SHP77 treated with DMSO at 0.1 percent for 48 hours (cell line): Measurements from ENCODE around the gene RAB12.

Experiments used
- DNase-seq: peaks from one replicate; lab custom pipeline; 2025; lab: John Stamatoyannopoulos, UW

RAB12 gene

GRCh38 chr18:8685141-8685913 is 76.1 kb downstream of the RAB12 start:
- no peak for DNase-seq

- DNase-seq: no peak
Measured at GRCh38 chr18:8685914-8686216, 76.6 kb downstream of the RAB12 start.

- no peak for DNase-seq
Measured at GRCh38 chr18:8686611-8687010, 77.4 kb downstream of the RAB12 start.

GRCh38 chr18:8688216-8688800 is 79.1 kb downstream of the RAB12 start:
- no peak for DNase-seq

GRCh38 chr18:8688816-8689215 is 79.6 kb downstream of the RAB12 start:
- no peak for DNase-seq
